Natural killer cell (primary cell): Measurements from ENCODE around the gene SPRED1. TPM values are rescaled to one million over a fixed set of nuclear protein-coding genes. Genes with fewer than 3 reads are reported as not detected.

Experiments used
- ATAC-seq, 3 donors: fragments of 150-1000 bp in 2 of 3; fragments of 200-7000 bp in 1 of 3; cut with Tn5 transposase; 1 replicate in 1 of 3; 2 replicates in 2 of 3; pipeline ENCODE4 v1.10.0; 2021; ENCODE audit warnings: mild to moderate bottlenecking in 2 of 3, moderate library complexity in 2 of 3
- DNase-seq, 2 donors: peaks; one replicate each; pipeline versions ENCODE4 v3.0.0 to v3.0.0-alpha.2; 2013 to 2021; ENCODE audit warnings: mixed read lengths in 1 of 2
- H3K27ac ChIP-seq: one replicate; pipeline ENCODE4 v1.5.1; 2013; ENCODE audit warnings: mild to moderate bottlenecking, low read length
- H3K27me3 ChIP-seq: one replicate; pipeline ENCODE4 v1.6.1; 2013; ENCODE audit warnings: low read length; ENCODE audit not compliant: control insufficient read depth, insufficient read depth
- H3K36me3 ChIP-seq: one replicate; pipeline ENCODE4 v1.6.1; 2013; ENCODE audit warnings: low read length; ENCODE audit not compliant: control insufficient read depth, insufficient read depth
- H3K4me1 ChIP-seq: one replicate; pipeline ENCODE4 v1.6.1; 2013; ENCODE audit warnings: low read length; ENCODE audit not compliant: control insufficient read depth, insufficient read depth
- H3K4me3 ChIP-seq: one replicate; pipeline ENCODE4 v1.5.1; 2013; ENCODE audit warnings: low read length
- H3K9me3 ChIP-seq: one replicate; pipeline ENCODE4 v1.6.1; 2013; ENCODE audit warnings: low read length; ENCODE audit not compliant: control insufficient read depth, insufficient read depth
- H3K27ac Mint-ChIP-seq, 2 donors: one replicate each; pipeline ENCODE4 v1.8.0; 2022; ENCODE audit warnings: mild to moderate bottlenecking in 2 of 2, mixed read lengths in 2 of 2, moderate library complexity in 1 of 2
- H3K27me3 Mint-ChIP-seq, 2 donors: one replicate each; pipeline ENCODE4 v1.8.0; 2022; ENCODE audit warnings: low read depth in 2 of 2, mixed read lengths in 2 of 2
- H3K36me3 Mint-ChIP-seq: one replicate; pipeline ENCODE4 v1.8.0; 2022; ENCODE audit warnings: mixed read lengths
- H3K4me1 Mint-ChIP-seq, 2 donors: one replicate each; pipeline ENCODE4 v1.8.0; 2022; ENCODE audit warnings: mixed read lengths in 2 of 2
- H3K4me3 Mint-ChIP-seq: one replicate; pipeline ENCODE4 v1.8.0; 2022; ENCODE audit warnings: mild to moderate bottlenecking, moderate library complexity, mixed read lengths
- H3K9me3 Mint-ChIP-seq, 2 donors: one replicate each; pipeline ENCODE4 v1.8.0; 2022; ENCODE audit warnings: mixed read lengths in 2 of 2
- WGBS: methylation state at CpG from one replicate; pipeline ENCODE4 v1.1.7; 2013; ENCODE audit warnings: missing lambda C conversion rate; ENCODE audit not compliant: insufficient coverage; 5-methylcytosine and 5-hydroxymethylcytosine counted together
- intact Hi-C: fragments of 100-400 bp; cut with micrococcal nuclease; formaldehyde crosslinking; loops from one replicate; pipeline ENCODE4 v1.14.2; 2022
- total RNA-seq, 4 donors: library from RNA; stranded (reverse); fragments of 120-200 nt in 1 of 4; gene quantifications; one replicate each; pipeline versions ENCODE4 v1.2.3 to v1.2.4, GENCODE V29; 2013 to 2022
- TF ChIP-seq, protein P1 (sequence below): fragments of 200-600 bp; IDR thresholded peaks from one replicate; pipeline ENCODE4 v1.8.0; 2022; ENCODE audit warnings: antibody characterized with exemption

The SPRED1 gene
- total RNA-seq, 3 donors from 2014 or later (not counting 1 experiment from before 2014, with no cell fraction given), result 1.1 to 2.0 (median 1.5) TPM

DNA sequence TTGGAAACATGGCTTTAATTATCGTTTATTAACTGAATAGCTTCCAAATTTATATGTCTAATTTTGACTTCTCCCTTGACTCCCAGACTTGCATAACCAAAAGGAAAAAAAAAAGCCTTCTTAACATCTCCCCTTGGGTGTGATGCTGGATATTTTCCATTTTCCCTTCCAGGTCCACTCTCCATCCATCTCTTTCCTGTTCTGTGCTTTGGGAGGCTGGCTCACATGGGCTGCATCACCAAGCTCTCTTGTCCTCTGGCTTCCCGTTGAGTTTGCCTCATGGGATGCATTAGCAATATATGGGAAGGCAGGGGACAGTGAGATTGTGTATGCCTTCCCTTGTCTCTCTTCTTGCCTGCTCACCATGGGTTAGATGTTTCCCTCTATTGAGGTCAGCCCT, 123.4 kb downstream of the SPRED1 start:
- no peaks in the 10 kb centered on the region for H3K4me1 Mint-ChIP-seq
- H3K36me3 Mint-ChIP-seq, result no peaks in the 10 kb centered on the region
- no peak overlapping the region for H3K27ac Mint-ChIP-seq
- Histone ChIP-seq H3K36me3 (no peaks in the 10 kb centered on the region), H3K4me1 (no peaks in the 10 kb centered on the region), H3K4me3 (no peak overlapping the region), H3K27ac (no peak overlapping the region), H3K27me3 (no peaks in the 10 kb centered on the region), H3K9me3 (no peaks in the 10 kb centered on the region)
- ATAC-seq, result no peak
- DNase-seq, result no peak
- peaks cover 0 to 2% of the 10 kb centered on the region in 2 donors for H3K9me3 Mint-ChIP-seq
- TF ChIP-seq, protein P1, sequence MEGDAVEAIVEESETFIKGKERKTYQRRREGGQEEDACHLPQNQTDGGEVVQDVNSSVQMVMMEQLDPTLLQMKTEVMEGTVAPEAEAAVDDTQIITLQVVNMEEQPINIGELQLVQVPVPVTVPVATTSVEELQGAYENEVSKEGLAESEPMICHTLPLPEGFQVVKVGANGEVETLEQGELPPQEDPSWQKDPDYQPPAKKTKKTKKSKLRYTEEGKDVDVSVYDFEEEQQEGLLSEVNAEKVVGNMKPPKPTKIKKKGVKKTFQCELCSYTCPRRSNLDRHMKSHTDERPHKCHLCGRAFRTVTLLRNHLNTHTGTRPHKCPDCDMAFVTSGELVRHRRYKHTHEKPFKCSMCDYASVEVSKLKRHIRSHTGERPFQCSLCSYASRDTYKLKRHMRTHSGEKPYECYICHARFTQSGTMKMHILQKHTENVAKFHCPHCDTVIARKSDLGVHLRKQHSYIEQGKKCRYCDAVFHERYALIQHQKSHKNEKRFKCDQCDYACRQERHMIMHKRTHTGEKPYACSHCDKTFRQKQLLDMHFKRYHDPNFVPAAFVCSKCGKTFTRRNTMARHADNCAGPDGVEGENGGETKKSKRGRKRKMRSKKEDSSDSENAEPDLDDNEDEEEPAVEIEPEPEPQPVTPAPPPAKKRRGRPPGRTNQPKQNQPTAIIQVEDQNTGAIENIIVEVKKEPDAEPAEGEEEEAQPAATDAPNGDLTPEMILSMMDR, result no peak
- 87% methylated on average over 2 of the region's 2 CpGs for WGBS
- intact Hi-C loops, result no loop called here
- H3K27me3 Mint-ChIP-seq, result peaks cover 28 to 70% of the 10 kb centered on the region in 2 donors
- no peak overlapping the region for H3K4me3 Mint-ChIP-seq

DNA sequence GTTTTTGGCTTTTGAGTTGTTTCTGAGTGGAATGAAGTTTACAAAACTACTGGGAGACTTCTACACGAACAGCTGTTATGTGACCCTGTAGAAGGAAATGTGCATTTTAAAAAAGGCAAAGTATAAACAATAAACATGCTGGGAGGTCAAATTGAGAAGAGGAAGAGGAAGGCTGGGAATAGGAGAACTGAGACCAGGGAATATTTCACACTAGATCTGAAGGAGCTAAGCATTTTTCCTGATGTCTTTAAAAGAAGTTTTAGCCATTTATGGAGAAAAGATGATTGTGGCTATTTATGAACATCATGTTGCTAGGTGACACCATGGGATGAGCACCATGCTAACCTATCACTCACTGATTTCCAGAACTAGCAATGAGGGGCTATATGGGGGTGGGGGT, 125.0 kb downstream of the SPRED1 start:
- H3K36me3 Mint-ChIP-seq, result no peaks in the 10 kb centered on the region
- H3K4me3 ChIP-seq, result no peak overlapping the region
- no peak overlapping the region for H3K4me3 Mint-ChIP-seq
- no peaks in the 10 kb centered on the region for H3K36me3 ChIP-seq
- no peaks in the 10 kb centered on the region for H3K27me3 ChIP-seq
- no peaks in the 10 kb centered on the region for H3K9me3 ChIP-seq
- 93% methylated on average over 1 of the region's 1 CpG for WGBS
- TF ChIP-seq, protein P1, result no peak
- H3K4me1 ChIP-seq, result no peaks in the 10 kb centered on the region
- peaks cover 34 to 79% of the 10 kb centered on the region in 2 donors for H3K27me3 Mint-ChIP-seq
- H3K9me3 Mint-ChIP-seq, result peaks cover 0 to 2% of the 10 kb centered on the region in 2 donors
- DNase-seq (no peak), ATAC-seq (no peak)
- no peak overlapping the region for H3K27ac ChIP-seq
- H3K4me1 Mint-ChIP-seq, result no peaks in the 10 kb centered on the region
- intact Hi-C loops, result no loop called here
- no peak overlapping the region for H3K27ac Mint-ChIP-seq

DNA sequence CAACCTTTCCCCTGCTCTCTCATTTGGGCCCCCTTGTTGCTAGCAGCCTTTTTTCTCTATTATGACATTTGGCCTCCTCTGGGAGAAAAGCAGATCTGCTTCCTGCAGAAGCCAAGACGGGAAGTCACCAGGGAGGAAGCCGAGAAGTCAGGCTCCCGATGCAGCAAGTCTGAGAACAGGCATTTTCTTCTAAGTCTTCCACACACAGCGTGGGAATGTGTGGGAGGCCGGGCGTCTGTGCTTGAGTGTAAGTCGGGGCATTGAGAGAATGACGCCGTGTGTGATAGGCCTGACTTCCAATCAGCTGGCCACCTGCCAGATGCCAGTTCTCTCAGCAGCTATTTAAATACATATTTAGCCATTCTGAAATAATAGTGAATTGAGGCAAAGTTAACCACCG, 125.5 kb downstream of the SPRED1 start:
- no peaks in the 10 kb centered on the region for H3K36me3 Mint-ChIP-seq
- TF ChIP-seq, protein P1, result no peak
- Histone ChIP-seq H3K36me3 (no peaks in the 10 kb centered on the region), H3K27me3 (no peaks in the 10 kb centered on the region), H3K4me3 (no peak overlapping the region), H3K4me1 (no peaks in the 10 kb centered on the region), H3K9me3 (no peaks in the 10 kb centered on the region), H3K27ac (no peak overlapping the region)
- 12% methylated on average over 8 of the region's 10 CpGs for WGBS
- peaks cover 34 to 74% of the 10 kb centered on the region in 2 donors for H3K27me3 Mint-ChIP-seq
- no peak overlapping the region for H3K4me3 Mint-ChIP-seq
- no peak overlapping the region for H3K27ac Mint-ChIP-seq
- H3K9me3 Mint-ChIP-seq, result peaks cover 0 to 2% of the 10 kb centered on the region in 2 donors
- DNase-seq (no peak), ATAC-seq (no peak)
- H3K4me1 Mint-ChIP-seq, result no peaks in the 10 kb centered on the region
- intact Hi-C loops, result no loop called here

DNA sequence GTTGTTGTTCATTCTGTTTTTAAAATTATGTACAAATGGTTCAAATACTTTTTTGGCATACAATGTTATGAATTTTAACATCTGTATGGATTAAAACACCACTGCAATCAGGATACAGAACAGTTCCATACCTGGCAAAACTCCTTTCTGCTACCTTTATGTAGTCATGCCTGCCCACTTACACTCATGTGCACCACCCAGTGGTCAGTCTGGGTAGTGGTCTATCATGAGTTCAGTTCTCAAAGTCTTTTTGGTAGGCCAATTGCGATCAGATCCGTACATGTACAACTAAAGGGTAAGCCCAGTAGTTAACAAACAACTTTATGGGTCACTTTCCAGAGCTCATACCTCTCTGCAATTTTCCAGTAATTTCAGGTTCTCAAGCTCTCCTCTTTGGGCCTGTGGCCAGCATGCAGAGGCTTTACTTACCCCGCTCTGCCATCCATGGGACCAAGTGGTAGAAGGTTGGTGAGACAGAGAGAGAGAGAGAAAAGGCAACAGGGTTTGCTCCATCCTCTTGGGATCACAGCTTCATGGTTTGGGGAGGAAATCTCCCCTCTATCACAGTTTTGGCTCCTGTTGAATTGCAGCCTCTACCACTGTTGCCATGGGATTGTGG, 137.4 kb downstream of the SPRED1 start:
- TF ChIP-seq, protein P1, result peak; percentile 88
- DNase-seq (peak; percentile 55 to 71), ATAC-seq (peak; percentile 66 to 89 (median 70))
- no peak overlapping the region for H3K4me3 Mint-ChIP-seq
- Histone ChIP-seq H3K4me3 (no peak overlapping the region), H3K27me3 (no peaks in the 10 kb centered on the region), H3K9me3 (no peaks in the 10 kb centered on the region), H3K4me1 (no peaks in the 10 kb centered on the region), H3K36me3 (no peaks in the 10 kb centered on the region), H3K27ac (no peak overlapping the region)
- peaks cover 9 to 30% of the 10 kb centered on the region in 2 donors for H3K27me3 Mint-ChIP-seq
- no peaks in the 10 kb centered on the region for H3K4me1 Mint-ChIP-seq
- WGBS, result 81% methylated on average over 2 of the region's 3 CpGs
- intact Hi-C loops, result loop anchor here (1.0 to 2.0 kb wide), 2 partner anchors 387 to 395 kb away; no protein-coding TSS in a partner anchor
- no peak overlapping the region for H3K27ac Mint-ChIP-seq
- no peaks in the 10 kb centered on the region for H3K9me3 Mint-ChIP-seq
- H3K36me3 Mint-ChIP-seq, result no peaks in the 10 kb centered on the region
